Heart right ventricle (tissue), 16 donors: ENCODE measurements around the gene KANK2. TPM values are rescaled to one million over a fixed set of nuclear protein-coding genes. Genes with fewer than 3 reads are reported as not detected.

ENCODE experiments used
- ATAC-seq, 8 donors: fragments of 200-7000 bp; cut with Tn5 transposase; one replicate each; pipeline ENCODE4 v1.9.1; 2020; ENCODE audit warnings: mild to moderate bottlenecking in 8 of 8, moderate library complexity in 8 of 8, moderate number of reproducible peaks in 1 of 8
- DNase-seq, 2 donors: peaks; one replicate each; pipeline ENCODE4 v3.0.0-alpha.2; 2020
- H3K27ac ChIP-seq, 10 donors: fragments of 200-600 bp; sonication (generic) in 2 of 10; one replicate each; pipeline versions ENCODE4 v1.5.0 to v1.8.0; 2020 to 2022; ENCODE audit warnings: mild to moderate bottlenecking in 3 of 10
- H3K27me3 ChIP-seq, 7 donors: fragments of 200-600 bp; one replicate each; pipeline ENCODE4 v1.8.0; 2021 to 2022; ENCODE audit warnings: mild to moderate bottlenecking in 2 of 7
- H3K36me3 ChIP-seq, 9 donors: fragments of 200-600 bp; sonication (generic) in 1 of 9; one replicate each; pipeline versions ENCODE4 v1.5.0 to v1.8.0; 2020 to 2022; ENCODE audit warnings: mild to moderate bottlenecking in 2 of 9
- H3K4me1 ChIP-seq, 9 donors: fragments of 200-600 bp; sonication (generic) in 1 of 9; one replicate each; pipeline versions ENCODE4 v1.5.0 to v1.8.0; 2020 to 2022; ENCODE audit warnings: mild to moderate bottlenecking in 4 of 9
- H3K4me3 ChIP-seq, 10 donors: fragments of 200-600 bp; sonication (generic) in 2 of 10; one replicate each; pipeline versions ENCODE4 v1.5.0 to v1.8.0; 2020 to 2022; ENCODE audit warnings: mild to moderate bottlenecking in 7 of 10, moderate library complexity in 2 of 10
- H3K9me3 ChIP-seq, 11 donors: fragments of 200-600 bp in 10 of 11; sonication (generic) in 2 of 11; one replicate each; pipeline versions ENCODE4 v1.5.0 to v1.8.0; 2013 to 2022; ENCODE audit warnings: mild to moderate bottlenecking in 2 of 11, control low read depth in 1 of 11, moderate library complexity in 1 of 11
- CTCF ChIP-seq, 9 donors: fragments of 200-600 bp; sonication (generic) in 2 of 9; IDR thresholded peaks; one replicate each; pipeline versions ENCODE4 v1.5.0 to v1.8.0; 2021 to 2022; ENCODE audit warnings: antibody characterized with exemption in 9 of 9, mild to moderate bottlenecking in 5 of 9, moderate library complexity in 1 of 9
- WGBS, 2 donors: extraction: QIAGEN DNeasy Blood & Tissue Kit; methylation state at CpG; one replicate each; pipeline ENCODE4 v1.1.7; 2013; ENCODE audit warnings: inconsistent platforms in 1 of 2; 5-methylcytosine and 5-hydroxymethylcytosine counted together
- intact Hi-C, 10 donors: fragments of 100-400 bp; cut with DNase I; formaldehyde crosslinking; loops; one replicate each; pipeline versions ENCODE4 v1.11.1 to v1.14.2; 2022
- polyA plus RNA-seq, 2 donors: library from polyadenylated mRNA; stranded (reverse); fragments of 200-250 nt; gene quantifications; one replicate each; pipeline ENCODE4 v1.2.3, GENCODE V29; 2013
- total RNA-seq, 10 donors: library from RNA; stranded (reverse); fragmentation: NEBNext Ultra II Directional in 3 of 10; extraction: Animal tissue kit (Norgen Biotek cat#: 25700) in 3 of 10; gene quantifications; one replicate each; pipeline versions ENCODE4 v1.2.1 to v1.2.4, GENCODE V29; 2021 to 2023
- donor health status: Arrhythmogenic right ventricular cardiomyopathy.
- donor health status: ischemic (EF 13 %, LVEDD 7.1; RV severe dilation, severe dysfunction).
- donor health status: healthy with polysubstance abuse.
- donor health status: DM: no; HTN: yes; CAD: no.
- donor health status: DM: no; HTN: no; CAD: no.
- donor health status: ischemic (EF 25% LVEDD 6.9; RV normal size, moderate dysfunction).
- donor health status: ischemic (EF 25% LVEDD 5.7; RV mildly dilated, moderate dysfunction).
- donor health status: healthy.
- donor health status: DM: yes; HTN: yes; CAD: no.
- donor health status: Ischemic cardiomyopathy.
- donor health status: ischemic (EF 35%, LVEDD 5.7; RV mildly dilated, moderate dysfunction).
- donor health status: nonischemic (EF 11% LVEDD 7.7; RV severe dilation, severe dysfunction).
- donor health status: DM: yes; HTN: yes; CAD: no.
- donor health status: PGD.
- donor health status: ischemic (EF 29% LVEDD 5.4; RV normal size, mild dysfunction).
- donor health status: nonischemic (EF 23%, LVEDD 6.1; RV moderate dilation, normal function).

Gene KANK2
- total and polyA plus RNA-seq, 12 donors: 165 to 355 (median 298) TPM

- 0% methylated on average over 50 of the region's 50 CpGs for WGBS, 2 donors
- peak within 1 kb of the TSS in 9 of 10 donors; percentile 38 to 80 (median 54) for H3K4me3 ChIP-seq
- H3K27ac ChIP-seq: peak within 1 kb of the TSS in 9 of 10 donors; percentile 57 to 89 (median 72)
- H3K27me3 ChIP-seq: no peaks in the 10 kb centered on the region
- ATAC-seq (peak; percentile 91 to 96 (median 94)), DNase-seq (peak; percentile 96)
- intact Hi-C loops: loop anchor here in 4 of 10 donors (5.0 kb wide), 2 partner anchors 37 to 42 kb away; partner anchors contain the start of gene KANK2 (in 3 of the 4)
- peaks cover 10 to 73% (median 43%) of the 10 kb centered on the region in 9 donors for H3K4me1 ChIP-seq
- no peaks in the 10 kb centered on the region for H3K36me3 ChIP-seq
- H3K9me3 ChIP-seq: peaks cover 0 to 5% (median 0%) of the 10 kb centered on the region in 11 donors
- TF ChIP-seq CTCF (IDR thresholded peaks at IDR 0.05): peak in 2 of 9 donors; percentile 12 to 20
Measured at GRCh38 chr19:11155373-11156120, 41.8 kb downstream of the KANK2 start, which contains the start of gene SPC24. TSS of gene SPC24 (minus strand) at chr19:11155782. CDS start at chr19:11155776, 6 bp downstream.

GRCh38 chr19:11154683-11155047, 42.7 kb downstream of the KANK2 start:
- Histone ChIP-seq H3K9me3 (no peaks in the 10 kb centered on the region), H3K4me1 (peaks cover 5 to 64% (median 36%) of the 10 kb centered on the region in 9 donors), H3K36me3 (no peaks in the 10 kb centered on the region), H3K4me3 (peak overlapping the region in 1 of 10 donors; percentile 80), H3K27me3 (no peaks in the 10 kb centered on the region), H3K27ac (peak overlapping the region in 1 of 10 donors; percentile 89)
- WGBS, 2 donors: 44 to 49% methylated on average over 6 of the region's 6 CpGs
- no peak for TF ChIP-seq CTCF (IDR thresholded peaks at IDR 0.05)
- DNase-seq: no peak
- intact Hi-C loops: loop anchor here in 4 of 10 donors (5.0 kb wide), 2 partner anchors 38 to 43 kb away; partner anchors contain the start of gene KANK2 (in 3 of the 4)
- no peak for ATAC-seq

GRCh38 chr19:11152318-11153062, 44.9 kb downstream of the KANK2 start:
- H3K4me3 ChIP-seq: no peak overlapping the region
- peak overlapping the region; percentile 38 to 88 (median 83) for H3K27ac ChIP-seq
- DNase-seq: peak; percentile 66 to 74
- peaks cover 5 to 43% (median 25%) of the 10 kb centered on the region in 9 donors for H3K4me1 ChIP-seq
- no peak for TF ChIP-seq CTCF (IDR thresholded peaks at IDR 0.05)
- ATAC-seq: peak; percentile 7 to 74 (median 52)
- H3K27me3 ChIP-seq: no peaks in the 10 kb centered on the region
- intact Hi-C loops: no loop called here
- WGBS, 2 donors: 62 to 63% methylated on average over 11 of the region's 11 CpGs
- H3K9me3 ChIP-seq: no peaks in the 10 kb centered on the region
- peaks cover 0 to 9% (median 0%) of the 10 kb centered on the region in 9 donors for H3K36me3 ChIP-seq

GRCh38 chr19:11151181-11151580, 46.2 kb downstream of the KANK2 start:
- peak in 4 of 8 donors; percentile 3 to 22 (median 17) for ATAC-seq
- 61 to 67% methylated on average over 7 of the region's 7 CpGs for WGBS, 2 donors

More at GRCh38 chr19:11151181-11151580, 46.2 kb downstream of the KANK2 start:
- peak in 1 of 2 donors; percentile 55 for DNase-seq
- no peak overlapping the region for H3K4me3 ChIP-seq
- H3K4me1 ChIP-seq: peaks cover 5 to 36% (median 21%) of the 10 kb centered on the region in 9 donors
- peaks cover 0 to 10% (median 0%) of the 10 kb centered on the region in 9 donors for H3K36me3 ChIP-seq
- H3K27ac ChIP-seq: peak overlapping the region in 8 of 10 donors; percentile 71 to 88 (median 84)
- no peaks in the 10 kb centered on the region for H3K27me3 ChIP-seq
- intact Hi-C loops: no loop called here
- H3K9me3 ChIP-seq: no peaks in the 10 kb centered on the region
- no peak for TF ChIP-seq CTCF (IDR thresholded peaks at IDR 0.05)
